DMS 273 treated with DMSO at 0.1 percent for 48 hours (cell line): ENCODE measurements around the gene TENM4.
"Not testable (repeated sequence)": the region's sequence is repeated elsewhere in the genome, so short reads cannot be mapped to it uniquely, and the experiment has no call there.

Experiments used
- DNase-seq: peaks from one replicate; lab custom pipeline; 2025; lab: John Stamatoyannopoulos, UW

TENM4 gene

DNA sequence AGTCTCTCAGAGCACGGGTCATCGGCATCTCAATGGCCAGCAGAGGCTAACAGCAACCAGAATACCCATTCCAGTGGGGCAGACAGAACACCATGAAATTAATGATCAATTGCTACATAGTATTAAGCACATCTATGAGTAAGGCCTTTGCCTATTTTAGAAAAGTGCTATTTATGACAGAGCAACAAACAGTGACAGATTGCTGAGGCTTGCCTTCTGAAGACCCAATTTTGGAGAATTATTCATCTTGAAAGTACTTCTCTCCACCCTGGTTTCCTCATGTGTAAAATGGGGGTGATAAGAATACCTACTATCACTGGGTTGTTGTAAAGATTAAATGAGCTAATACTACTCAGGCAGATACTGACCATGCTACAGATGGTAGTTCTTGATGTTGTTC lies 232.7 kb downstream of the TENM4 start:
- DNase-seq = no peak

DNA sequence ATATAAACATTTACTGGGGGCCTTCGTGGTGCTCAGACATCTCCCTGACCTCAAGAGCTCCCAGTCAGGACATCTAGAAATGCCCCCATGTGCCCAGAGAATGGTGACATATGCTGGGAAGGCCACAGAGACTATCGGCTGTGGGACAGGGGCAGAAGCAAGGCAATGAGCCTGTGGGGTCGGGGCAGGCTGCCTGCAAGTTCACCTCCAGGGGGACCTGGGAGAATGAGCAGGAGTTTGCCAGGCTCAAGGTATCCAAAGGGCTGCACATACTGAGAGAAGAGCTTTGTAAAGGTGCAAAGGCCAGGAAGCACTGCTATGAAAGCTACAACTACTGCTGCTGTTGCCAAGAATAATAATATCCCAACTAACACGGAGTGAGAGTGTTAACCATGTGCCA lies 233.9 kb downstream of the TENM4 start:
- DNase-seq = no peak

DNA sequence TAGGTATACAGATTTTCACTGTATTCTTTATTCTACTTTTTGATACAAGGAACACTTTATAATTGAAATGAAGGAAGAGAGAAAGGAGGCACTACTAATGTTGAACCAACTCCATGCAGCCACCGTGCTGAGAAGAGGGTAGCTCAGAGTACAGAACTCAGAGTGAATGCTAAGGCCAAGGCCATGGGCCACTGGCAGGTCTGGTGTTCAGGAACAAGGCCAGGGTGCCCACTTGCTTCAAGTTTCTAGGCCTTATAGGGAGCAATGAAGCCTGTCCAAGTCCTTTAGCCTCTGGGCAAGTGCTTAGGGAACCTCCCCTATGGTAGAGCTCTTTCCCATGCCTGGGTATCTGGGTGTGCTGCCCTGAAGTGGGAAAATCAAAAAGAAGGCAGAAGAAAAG lies 235.0 kb downstream of the TENM4 start:
- DNase-seq = no peak

DNA sequence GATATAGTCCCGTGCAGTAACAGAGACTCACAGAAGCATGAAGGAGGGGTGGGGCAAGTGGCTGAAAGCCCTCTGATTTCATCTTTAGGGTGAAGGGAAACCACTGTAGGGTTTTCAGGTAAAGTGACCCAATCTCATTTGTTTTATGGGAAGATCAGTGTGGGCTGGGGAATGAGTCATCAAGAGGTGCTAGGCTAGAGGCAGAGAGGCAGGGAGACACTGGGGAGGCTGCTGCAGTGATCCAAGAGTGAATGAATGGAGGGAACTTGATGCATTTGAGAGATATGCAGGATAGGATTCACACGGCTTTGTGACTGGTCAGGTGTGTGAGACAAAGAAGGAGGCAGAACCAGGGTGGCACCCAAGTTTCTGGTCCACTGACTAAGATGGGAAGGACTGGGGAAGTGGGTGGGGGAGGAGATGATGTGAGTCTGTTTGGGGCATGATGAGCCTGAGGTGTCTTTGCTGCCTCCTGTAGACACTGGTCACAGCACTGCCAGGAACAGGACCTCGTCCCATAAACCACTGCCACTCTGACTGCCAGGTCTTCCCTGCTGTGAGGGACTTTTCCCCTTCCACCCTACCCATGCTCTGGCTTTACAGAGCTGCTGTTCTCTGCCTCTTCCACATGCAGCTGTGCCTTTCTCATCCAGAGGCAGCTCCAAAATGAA lies 239.0 kb downstream of the TENM4 start:
- DNase-seq = no peak

GRCh38 chr11:79200398-79201070 lies 240.3 kb downstream of the TENM4 start:
- no peak for DNase-seq

DNA sequence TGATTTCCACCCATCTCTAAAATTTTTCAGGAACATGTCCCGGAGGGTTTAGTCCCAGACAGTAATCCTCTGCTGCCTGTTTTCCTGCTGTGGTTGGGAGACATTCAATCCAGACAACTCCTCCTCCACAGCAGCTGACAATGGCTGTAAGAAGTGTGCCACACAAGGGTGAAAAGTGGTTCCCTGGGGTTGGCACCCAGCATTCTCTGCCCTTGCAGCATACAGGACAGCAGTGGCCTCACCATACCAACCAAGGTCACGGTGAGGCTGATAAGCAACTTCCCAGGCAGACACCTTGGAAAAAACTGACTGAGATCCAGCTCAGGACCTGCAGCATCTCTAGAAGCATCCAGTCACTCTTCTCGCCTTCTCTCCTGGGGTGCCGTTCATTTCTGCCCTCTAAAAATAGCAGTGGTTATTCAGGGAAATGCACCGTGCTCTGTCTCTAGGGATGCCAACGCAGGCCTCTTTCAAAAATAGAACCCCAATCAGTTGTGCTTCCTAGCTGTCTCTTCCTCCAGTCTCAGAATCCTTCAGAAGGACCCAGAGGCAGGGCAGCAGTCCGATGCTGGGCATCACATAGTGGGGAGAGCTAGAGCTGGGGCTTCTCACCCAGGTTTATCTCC lies 241.0 kb downstream of the TENM4 start:
- DNase-seq = no peak

- no peak for DNase-seq
Measured at GRCh38 chr11:79198898-79199250, 242.0 kb downstream of the TENM4 start.

DNA sequence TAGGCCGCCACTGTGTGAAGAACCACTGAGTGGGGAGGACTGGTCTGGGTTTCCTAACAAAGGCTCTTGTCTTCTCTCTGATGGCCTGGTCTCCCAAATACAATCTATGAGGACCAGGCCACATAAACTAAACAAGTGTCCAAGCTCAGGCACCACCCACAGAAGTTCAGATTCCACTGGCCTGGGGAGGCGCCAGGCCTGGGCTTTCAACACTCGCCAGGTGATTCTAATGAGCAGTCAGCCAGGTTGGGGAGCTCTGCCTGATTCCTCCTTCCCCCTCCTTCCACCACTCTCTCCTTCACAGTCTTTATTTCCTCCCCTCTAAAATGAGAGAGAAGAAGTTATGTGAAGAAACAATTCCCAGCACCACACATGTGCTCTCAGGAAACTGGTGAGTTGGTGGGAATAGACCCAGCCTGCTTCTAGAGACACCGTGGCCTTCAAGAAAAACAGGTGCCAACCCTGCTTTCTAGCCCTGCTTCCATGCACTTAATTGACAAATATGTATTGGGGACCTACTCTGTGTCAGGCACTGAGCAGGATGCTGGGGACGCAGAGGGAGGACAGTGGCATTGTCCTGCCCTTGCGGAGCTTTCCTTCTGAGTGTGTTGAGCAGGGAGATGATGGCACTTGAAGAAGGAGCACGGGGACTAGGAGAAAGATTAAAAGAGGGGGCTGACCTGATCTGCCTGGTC lies 242.5 kb downstream of the TENM4 start:
- DNase-seq = no peak

DNA sequence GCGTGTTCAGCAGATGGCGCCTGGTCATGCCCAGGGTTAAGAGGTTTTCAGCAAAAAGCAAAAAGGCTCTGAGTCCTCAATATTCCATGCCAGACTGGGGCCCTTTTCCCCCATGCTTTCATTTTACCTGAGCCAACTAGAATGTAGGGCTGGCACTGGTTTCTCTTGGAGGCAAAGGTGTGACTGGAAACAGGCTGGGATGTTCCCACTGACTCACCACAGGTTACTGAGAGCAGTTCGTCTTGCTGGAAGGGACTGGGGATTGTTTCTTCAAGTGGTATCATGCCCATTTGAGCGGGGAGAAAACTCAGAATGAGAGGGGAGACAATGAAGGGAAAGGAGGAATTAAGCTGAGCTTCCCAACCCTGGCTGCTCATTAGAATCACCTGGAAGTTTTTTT lies 243.9 kb downstream of the TENM4 start:
- no peak for DNase-seq

- no peak for DNase-seq
Measured at GRCh38 chr11:79195209-79195608, 245.6 kb downstream of the TENM4 start.

- DNase-seq = no peak
Measured at GRCh38 chr11:79193663-79194310, 247.0 kb downstream of the TENM4 start.

GRCh38 chr11:79192836-79193235 lies 248.0 kb downstream of the TENM4 start:
- no peak for DNase-seq

- DNase-seq = not testable (repeated sequence)
Measured at GRCh38 chr11:79191716-79192115, 249.1 kb downstream of the TENM4 start.

DNA sequence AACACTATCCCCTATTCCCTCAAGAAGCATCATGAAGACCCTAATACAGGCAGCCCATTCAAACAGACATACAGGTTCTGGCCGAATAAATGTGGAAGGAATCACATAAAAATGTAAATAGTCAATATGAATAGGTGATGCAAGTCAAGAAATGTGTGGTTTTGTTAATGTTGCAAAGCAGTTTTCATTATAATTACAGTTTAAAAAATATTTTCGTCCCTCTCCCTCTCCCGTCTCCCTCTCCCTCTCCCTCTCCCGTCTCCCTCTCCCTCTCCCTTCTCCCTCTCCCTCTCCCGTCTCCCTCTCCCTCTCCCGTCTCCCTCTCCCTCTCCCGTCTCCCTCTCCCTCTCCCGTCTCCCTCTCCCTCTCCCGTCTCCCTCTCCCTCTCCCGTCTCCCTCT lies 250.3 kb downstream of the TENM4 start:
- not testable (repeated sequence) for DNase-seq

DNA sequence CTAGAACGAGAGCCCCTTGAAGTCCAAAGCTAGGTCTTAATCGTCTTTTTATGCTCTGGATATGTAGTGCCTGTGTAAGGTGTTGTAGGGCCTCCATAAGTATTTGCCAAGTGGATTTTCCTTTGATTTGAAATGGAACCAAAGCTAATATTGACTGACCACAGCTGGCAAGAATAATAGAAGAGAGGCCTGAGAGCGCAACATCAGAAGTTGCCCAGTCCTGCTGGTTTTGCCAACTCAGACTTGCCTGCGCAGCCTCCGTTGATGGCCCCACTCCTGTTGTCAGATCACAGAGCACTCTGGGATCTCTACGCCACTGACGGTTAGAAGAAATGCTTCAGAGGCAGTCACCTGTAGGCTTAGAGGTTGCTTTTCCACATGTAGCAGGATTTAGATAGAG lies 251.2 kb downstream of the TENM4 start:
- DNase-seq = no peak

- DNase-seq = no peak
Measured at GRCh38 chr11:79189055-79189454, 251.8 kb downstream of the TENM4 start.

DNA sequence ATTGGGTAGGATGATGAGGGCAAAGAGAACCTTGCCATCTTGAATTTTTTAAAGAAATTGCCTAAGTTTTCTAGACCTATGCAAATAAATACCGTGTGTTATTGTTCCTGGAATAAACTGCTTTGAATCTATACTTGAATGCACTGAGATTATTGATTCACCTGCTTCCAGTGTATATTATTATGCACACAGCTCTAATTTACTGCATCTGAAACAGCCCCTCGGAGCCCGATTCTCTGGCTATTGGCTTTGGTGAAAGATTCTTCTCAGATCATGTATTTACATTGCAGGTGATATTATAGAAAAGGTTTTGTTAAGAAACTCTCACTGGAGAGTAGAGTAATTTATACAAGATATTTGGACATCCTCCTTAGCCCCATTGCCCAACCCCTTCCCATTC lies 254.2 kb downstream of the TENM4 start:
- DNase-seq = no peak

DNA sequence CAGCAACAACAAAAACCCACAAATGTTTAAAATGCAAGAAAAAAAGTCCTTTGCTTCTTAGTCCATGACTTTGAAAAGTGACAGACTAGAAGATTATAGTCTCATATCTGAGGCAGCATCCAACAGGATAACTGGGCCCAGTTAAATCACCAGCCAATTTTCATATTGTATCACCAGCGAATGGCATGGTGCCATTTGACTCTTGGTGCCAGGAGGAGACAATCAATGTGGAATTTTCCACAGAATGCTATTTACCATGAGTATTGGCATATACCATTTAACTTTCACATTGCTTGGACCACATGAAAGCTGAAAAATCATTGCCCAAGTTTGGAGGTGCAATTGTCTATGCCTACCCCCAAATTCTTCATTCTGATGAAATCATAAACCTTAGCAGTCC lies 255.5 kb downstream of the TENM4 start:
- no peak for DNase-seq

- DNase-seq = no peak
Measured at GRCh38 chr11:79184285-79184684, 256.5 kb downstream of the TENM4 start.

DNA sequence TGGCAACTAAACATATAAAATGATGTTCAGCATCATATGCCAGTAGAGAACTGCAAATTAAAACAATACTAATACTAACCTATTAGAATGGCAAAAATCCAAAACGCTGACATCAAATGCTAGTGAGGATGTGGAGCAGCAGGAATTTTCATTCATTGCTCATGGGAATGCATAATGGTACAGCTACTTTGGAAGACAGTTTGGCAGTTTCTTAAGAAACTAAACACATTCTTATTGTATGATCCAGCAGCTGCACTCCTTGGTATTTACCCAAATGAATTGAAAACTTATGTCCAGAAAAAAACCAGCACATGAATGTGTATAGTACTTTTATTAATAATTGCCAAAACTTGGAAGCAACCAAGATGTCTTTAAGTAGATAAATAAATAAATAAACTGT lies 258.0 kb downstream of the TENM4 start:
- DNase-seq = no peak

- no peak for DNase-seq
Measured at GRCh38 chr11:79179087-79179486, 261.7 kb downstream of the TENM4 start.
